Gastroesophageal sphincter (tissue), 3 donors: ENCODE results near the gene GATA3.

Source experiments
- EP300 ChIP-seq: sonication (generic); formaldehyde crosslinking; IDR thresholded peaks from one replicate; pipeline ENCODE4 v1.6.1; 2017; ENCODE audit warnings: antibody characterized with exemption, mild to moderate bottlenecking
- POLR2A ChIP-seq, 2 donors: fragments of 450-650 bp; IDR thresholded peaks; one replicate each; pipeline ENCODE4 v1.6.1; 2017; ENCODE audit warnings: antibody characterized with exemption in 2 of 2, mild to moderate bottlenecking in 2 of 2, moderate library complexity in 1 of 2
- TF ChIP-seq, protein P1 (sequence below), 4 experiments: fragments of 200-600 bp in 2 of 4; fragments of 450-650 bp in 2 of 4; sonication (generic) in 1 of 4; IDR thresholded peaks; one replicate each; pipeline ENCODE4 v1.5.1; 2017 to 2019; ENCODE audit warnings: antibody characterized with exemption in 4 of 4, mild to moderate bottlenecking in 2 of 4, moderate library complexity in 2 of 4

DNA sequence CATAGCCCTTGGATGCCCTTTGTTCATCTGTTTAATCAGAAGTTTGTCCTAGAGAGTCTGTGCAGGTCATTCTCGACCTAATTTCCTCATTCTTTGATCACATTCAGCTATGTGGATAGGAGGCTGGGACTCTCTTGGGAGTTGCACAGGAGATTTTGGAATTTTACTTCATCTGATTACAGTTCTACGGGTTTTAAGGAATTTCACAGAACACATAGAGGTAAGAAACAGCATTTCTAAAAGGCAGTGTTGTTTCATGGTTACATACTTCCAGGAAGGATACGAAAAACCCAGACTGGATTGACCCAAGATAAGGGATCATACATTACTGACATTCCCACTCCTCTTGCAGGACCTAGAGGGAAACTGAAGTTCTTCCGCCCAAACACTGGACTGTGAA is 45.9 kb downstream of the GATA3 start:
- no peak for TF ChIP-seq POLR2A (IDR thresholded peaks at IDR 0.05)
- TF ChIP-seq, protein P1, sequence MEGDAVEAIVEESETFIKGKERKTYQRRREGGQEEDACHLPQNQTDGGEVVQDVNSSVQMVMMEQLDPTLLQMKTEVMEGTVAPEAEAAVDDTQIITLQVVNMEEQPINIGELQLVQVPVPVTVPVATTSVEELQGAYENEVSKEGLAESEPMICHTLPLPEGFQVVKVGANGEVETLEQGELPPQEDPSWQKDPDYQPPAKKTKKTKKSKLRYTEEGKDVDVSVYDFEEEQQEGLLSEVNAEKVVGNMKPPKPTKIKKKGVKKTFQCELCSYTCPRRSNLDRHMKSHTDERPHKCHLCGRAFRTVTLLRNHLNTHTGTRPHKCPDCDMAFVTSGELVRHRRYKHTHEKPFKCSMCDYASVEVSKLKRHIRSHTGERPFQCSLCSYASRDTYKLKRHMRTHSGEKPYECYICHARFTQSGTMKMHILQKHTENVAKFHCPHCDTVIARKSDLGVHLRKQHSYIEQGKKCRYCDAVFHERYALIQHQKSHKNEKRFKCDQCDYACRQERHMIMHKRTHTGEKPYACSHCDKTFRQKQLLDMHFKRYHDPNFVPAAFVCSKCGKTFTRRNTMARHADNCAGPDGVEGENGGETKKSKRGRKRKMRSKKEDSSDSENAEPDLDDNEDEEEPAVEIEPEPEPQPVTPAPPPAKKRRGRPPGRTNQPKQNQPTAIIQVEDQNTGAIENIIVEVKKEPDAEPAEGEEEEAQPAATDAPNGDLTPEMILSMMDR (IDR thresholded peaks at IDR 0.05), result no peak
- no peak for TF ChIP-seq EP300
